ENCODE measurements around the gene AGBL4.

GRCh38 chr1:49841767-49842166, 182.0 kb downstream of the AGBL4 start:
- no peak for TF ChIP-seq ZFP1 (CRISPR knock-in tag; IDR thresholded peaks at IDR 0.05)
- TF ChIP-seq ZNF431 (CRISPR knock-in tag; IDR thresholded peaks at IDR 0.05) = no peak
- TF ChIP-seq TFAP4 (CRISPR knock-in tag; IDR thresholded peaks at IDR 0.05; ENCODE audit: borderline replicate concordance) = no peak
- no peak for TF ChIP-seq UBTF (IDR thresholded peaks at IDR 0.05; ENCODE audit: borderline replicate concordance in 1 of 2, low read depth in 2 of 2, low read length in 2 of 2)
